GM19438 (cell line): ENCODE results near the gene MNX1.

ENCODE experiments used
- ATAC-seq: cut with Tn5 transposase; IDR thresholded peaks from one replicate; pipeline ENCODE4 v1.9.1; 2021; ENCODE audit warnings: low read depth; ENCODE audit not compliant: unreplicated experiment

The MNX1 gene

GRCh38 chr7:157010588-157011332 is at the start of gene MNX1:
TSS of gene MNX1 (minus strand) at chr7:157010663. CDS start at chr7:157010350, 313 bp downstream.
- peak; percentile 56 for ATAC-seq

- no peak for ATAC-seq
These were observed 49.1 kb upstream of the MNX1 start for GRCh38 chr7:157059534-157059933.

- ATAC-seq, result no peak
These were observed 48.2 kb upstream of the MNX1 start for GRCh38 chr7:157058701-157059100.

- no peak for ATAC-seq
These were observed 47.6 kb upstream of the MNX1 start for GRCh38 chr7:157058068-157058467.

- ATAC-seq, result no peak
These were observed 46.8 kb upstream of the MNX1 start for GRCh38 chr7:157056957-157057902.

GRCh38 chr7:157056246-157056645 is 45.8 kb upstream of the MNX1 start:
- no peak for ATAC-seq

- ATAC-seq, result no peak
These were observed 44.5 kb upstream of the MNX1 start for GRCh38 chr7:157054927-157055326.

- no peak for ATAC-seq
These were observed 42.7 kb upstream of the MNX1 start for GRCh38 chr7:157053118-157053517.

GRCh38 chr7:157047148-157047547 is 36.7 kb upstream of the MNX1 start:
- no peak for ATAC-seq

GRCh38 chr7:157046681-157047080 is 36.2 kb upstream of the MNX1 start:
- no peak for ATAC-seq

GRCh38 chr7:157044943-157045660 is 34.6 kb upstream of the MNX1 start:
- no peak for ATAC-seq

GRCh38 chr7:157044147-157044687 is 33.8 kb upstream of the MNX1 start:
- no peak for ATAC-seq

- no peak for ATAC-seq
These were observed 33.3 kb upstream of the MNX1 start for GRCh38 chr7:157043745-157044144.

- ATAC-seq, result no peak
These were observed 31.2 kb upstream of the MNX1 start for GRCh38 chr7:157041514-157042277.

- ATAC-seq, result no peak
These were observed 30.5 kb upstream of the MNX1 start for GRCh38 chr7:157041004-157041403.

GRCh38 chr7:157037635-157038034 is 27.2 kb upstream of the MNX1 start:
- no peak for ATAC-seq

GRCh38 chr7:157037028-157037427 is 26.6 kb upstream of the MNX1 start:
- no peak for ATAC-seq

- no peak for ATAC-seq
These were observed 25.5 kb upstream of the MNX1 start for GRCh38 chr7:157035979-157036378.

- ATAC-seq, result no peak
These were observed 24.8 kb upstream of the MNX1 start for GRCh38 chr7:157035302-157035701.
